Measurements from ENCODE around the gene NDUFC2. TPM values are rescaled to one million over a fixed set of nuclear protein-coding genes. Genes with fewer than 3 reads are reported as not detected.

The NDUFC2 gene
- total and polyA plus RNA-seq, 2 of the 13 experiments (the other 11 are each of a cell fraction or from before 2014, with no cell fraction given) = 256 to 363 TPM

DNA sequence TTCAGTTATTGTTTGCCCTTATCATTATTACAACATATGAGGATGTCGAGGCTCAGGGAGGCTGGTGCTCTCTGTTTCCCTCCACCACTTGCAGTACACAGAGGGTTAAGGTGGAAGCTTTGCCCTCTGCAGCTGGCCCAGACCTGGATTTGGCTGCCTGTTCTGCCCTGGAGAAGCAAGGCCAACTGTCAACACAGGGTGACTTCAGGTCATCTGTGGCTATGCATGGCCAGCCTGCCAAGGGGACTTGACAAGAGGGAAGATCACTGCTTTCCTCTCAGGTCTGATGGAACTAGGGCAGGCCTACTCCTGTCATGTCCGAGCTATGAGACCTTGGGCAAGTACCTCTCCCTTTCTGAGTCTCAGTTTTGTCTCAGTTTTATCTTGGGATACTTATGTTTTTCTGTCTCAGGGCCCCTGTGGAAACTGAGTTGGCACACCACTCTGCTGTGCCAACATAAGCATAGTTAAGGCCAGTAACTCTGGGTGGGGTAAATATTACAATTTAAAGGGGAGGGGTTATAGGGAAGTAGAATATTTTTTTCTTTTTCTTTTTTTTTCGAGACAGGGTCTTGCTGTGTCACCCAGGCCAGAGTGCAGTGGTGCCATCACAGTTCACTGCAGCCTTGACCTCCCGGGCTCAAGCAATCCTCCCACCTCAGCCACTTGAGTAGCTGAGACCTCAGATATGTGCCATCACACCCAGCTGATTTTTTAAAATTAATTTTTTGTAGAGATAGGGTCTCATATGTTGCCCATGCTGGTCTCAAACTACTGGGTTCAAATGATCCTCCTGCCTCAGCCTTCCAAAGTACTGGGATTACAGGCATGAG is 18.4 kb downstream of the NDUFC2 start (continued):
- TF ChIP-seq ZNF207 (IDR thresholded peaks at IDR 0.05; ENCODE audit: borderline replicate concordance) (no peak), ZBTB3 (CRISPR knock-in tag; IDR thresholded peaks at IDR 0.05; ENCODE audit: borderline replicate concordance, low read depth) (no peak), ZNF652 (CRISPR knock-in tag; IDR thresholded peaks at IDR 0.05; ENCODE audit: borderline replicate concordance, low read depth) (peak; percentile 96), RXRB (CRISPR knock-in tag; IDR thresholded peaks at IDR 0.05; ENCODE audit: borderline replicate concordance) (peak; percentile 96), RBAK (CRISPR knock-in tag; IDR thresholded peaks at IDR 0.05) (no peak), ATF7-NPFF (CRISPR knock-in tag; IDR thresholded peaks at IDR 0.05; ENCODE audit: low read depth) (no peak), ZNF296 (CRISPR knock-in tag; conservative IDR thresholded peaks at IDR 0.05) (no peak), JUN (CRISPR knock-in tag; IDR thresholded peaks at IDR 0.05) (no peak), ZBTB42 (CRISPR knock-in tag; IDR thresholded peaks at IDR 0.05) (no peak), HMG20B (CRISPR knock-in tag; conservative IDR thresholded peaks at IDR 0.05) (no peak)
- TF ChIP-seq, protein P1, sequence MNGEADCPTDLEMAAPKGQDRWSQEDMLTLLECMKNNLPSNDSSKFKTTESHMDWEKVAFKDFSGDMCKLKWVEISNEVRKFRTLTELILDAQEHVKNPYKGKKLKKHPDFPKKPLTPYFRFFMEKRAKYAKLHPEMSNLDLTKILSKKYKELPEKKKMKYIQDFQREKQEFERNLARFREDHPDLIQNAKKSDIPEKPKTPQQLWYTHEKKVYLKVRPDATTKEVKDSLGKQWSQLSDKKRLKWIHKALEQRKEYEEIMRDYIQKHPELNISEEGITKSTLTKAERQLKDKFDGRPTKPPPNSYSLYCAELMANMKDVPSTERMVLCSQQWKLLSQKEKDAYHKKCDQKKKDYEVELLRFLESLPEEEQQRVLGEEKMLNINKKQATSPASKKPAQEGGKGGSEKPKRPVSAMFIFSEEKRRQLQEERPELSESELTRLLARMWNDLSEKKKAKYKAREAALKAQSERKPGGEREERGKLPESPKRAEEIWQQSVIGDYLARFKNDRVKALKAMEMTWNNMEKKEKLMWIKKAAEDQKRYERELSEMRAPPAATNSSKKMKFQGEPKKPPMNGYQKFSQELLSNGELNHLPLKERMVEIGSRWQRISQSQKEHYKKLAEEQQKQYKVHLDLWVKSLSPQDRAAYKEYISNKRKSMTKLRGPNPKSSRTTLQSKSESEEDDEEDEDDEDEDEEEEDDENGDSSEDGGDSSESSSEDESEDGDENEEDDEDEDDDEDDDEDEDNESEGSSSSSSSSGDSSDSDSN (CRISPR knock-in tag; IDR thresholded peaks at IDR 0.05) = no peak
- TF ChIP-seq, protein P2, sequence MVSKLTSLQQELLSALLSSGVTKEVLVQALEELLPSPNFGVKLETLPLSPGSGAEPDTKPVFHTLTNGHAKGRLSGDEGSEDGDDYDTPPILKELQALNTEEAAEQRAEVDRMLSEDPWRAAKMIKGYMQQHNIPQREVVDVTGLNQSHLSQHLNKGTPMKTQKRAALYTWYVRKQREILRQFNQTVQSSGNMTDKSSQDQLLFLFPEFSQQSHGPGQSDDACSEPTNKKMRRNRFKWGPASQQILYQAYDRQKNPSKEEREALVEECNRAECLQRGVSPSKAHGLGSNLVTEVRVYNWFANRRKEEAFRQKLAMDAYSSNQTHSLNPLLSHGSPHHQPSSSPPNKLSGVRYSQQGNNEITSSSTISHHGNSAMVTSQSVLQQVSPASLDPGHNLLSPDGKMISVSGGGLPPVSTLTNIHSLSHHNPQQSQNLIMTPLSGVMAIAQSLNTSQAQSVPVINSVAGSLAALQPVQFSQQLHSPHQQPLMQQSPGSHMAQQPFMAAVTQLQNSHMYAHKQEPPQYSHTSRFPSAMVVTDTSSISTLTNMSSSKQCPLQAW (CRISPR knock-in tag; IDR thresholded peaks at IDR 0.05) = peak; percentile 34; the same call in 1 of the 2 replicates
- TF ChIP-seq, protein P3, sequence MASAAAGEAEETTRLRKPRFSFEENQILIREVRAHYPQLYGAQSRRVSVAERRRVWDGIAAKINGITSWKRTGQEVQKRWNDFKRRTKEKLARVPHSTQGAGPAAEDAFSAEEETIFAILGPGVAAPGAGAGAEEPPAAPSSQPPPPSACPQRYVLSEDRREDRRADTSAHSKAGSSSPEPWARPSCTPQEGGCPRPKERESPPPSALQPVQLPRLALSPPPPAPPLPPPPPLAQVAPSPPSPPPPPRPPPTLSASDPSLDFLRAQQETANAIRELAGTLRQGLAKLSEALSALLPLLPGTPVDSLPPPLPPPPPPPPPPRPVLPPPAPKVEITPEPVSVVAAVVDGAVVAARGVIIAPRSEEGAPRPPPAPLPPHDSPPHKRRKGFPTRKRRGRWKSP (CRISPR knock-in tag; IDR thresholded peaks at IDR 0.05) = no peak
- TF ChIP-seq, protein P4, sequence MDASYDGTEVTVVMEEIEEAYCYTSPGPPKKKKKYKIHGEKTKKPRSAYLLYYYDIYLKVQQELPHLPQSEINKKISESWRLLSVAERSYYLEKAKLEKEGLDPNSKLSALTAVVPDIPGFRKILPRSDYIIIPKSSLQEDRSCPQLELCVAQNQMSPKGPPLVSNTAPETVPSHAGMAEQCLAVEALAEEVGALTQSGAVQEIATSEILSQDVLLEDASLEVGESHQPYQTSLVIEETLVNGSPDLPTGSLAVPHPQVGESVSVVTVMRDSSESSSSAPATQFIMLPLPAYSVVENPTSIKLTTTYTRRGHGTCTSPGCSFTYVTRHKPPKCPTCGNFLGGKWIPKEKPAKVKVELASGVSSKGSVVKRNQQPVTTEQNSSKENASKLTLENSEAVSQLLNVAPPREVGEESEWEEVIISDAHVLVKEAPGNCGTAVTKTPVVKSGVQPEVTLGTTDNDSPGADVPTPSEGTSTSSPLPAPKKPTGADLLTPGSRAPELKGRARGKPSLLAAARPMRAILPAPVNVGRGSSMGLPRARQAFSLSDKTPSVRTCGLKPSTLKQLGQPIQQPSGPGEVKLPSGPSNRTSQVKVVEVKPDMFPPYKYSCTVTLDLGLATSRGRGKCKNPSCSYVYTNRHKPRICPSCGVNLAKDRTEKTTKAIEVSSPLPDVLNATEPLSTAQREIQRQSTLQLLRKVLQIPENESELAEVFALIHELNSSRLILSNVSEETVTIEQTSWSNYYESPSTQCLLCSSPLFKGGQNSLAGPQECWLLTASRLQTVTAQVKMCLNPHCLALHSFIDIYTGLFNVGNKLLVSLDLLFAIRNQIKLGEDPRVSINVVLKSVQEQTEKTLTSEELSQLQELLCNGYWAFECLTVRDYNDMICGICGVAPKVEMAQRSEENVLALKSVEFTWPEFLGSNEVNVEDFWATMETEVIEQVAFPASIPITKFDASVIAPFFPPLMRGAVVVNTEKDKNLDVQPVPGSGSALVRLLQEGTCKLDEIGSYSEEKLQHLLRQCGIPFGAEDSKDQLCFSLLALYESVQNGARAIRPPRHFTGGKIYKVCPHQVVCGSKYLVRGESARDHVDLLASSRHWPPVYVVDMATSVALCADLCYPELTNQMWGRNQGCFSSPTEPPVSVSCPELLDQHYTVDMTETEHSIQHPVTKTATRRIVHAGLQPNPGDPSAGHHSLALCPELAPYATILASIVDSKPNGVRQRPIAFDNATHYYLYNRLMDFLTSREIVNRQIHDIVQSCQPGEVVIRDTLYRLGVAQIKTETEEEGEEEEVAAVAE (CRISPR knock-in tag; IDR thresholded peaks at IDR 0.05; ENCODE audit: borderline replicate concordance) = no peak
- TF ChIP-seq, protein P5, sequence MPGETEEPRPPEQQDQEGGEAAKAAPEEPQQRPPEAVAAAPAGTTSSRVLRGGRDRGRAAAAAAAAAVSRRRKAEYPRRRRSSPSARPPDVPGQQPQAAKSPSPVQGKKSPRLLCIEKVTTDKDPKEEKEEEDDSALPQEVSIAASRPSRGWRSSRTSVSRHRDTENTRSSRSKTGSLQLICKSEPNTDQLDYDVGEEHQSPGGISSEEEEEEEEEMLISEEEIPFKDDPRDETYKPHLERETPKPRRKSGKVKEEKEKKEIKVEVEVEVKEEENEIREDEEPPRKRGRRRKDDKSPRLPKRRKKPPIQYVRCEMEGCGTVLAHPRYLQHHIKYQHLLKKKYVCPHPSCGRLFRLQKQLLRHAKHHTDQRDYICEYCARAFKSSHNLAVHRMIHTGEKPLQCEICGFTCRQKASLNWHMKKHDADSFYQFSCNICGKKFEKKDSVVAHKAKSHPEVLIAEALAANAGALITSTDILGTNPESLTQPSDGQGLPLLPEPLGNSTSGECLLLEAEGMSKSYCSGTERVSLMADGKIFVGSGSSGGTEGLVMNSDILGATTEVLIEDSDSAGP (CRISPR knock-in tag; IDR thresholded peaks at IDR 0.05; ENCODE audit: borderline replicate concordance) = 0 out of 2 replicates have a peak, but pooled peaks have one; percentile 25
